ENCODE results near the gene SHB.

SHB gene

GRCh38 chr9:37994639-37995347 lies 74.2 kb downstream of the SHB start:
- in situ Hi-C loops (cut with MboI; ENCODE audit: low sequenced_read_pairs): no loop called here

- in situ Hi-C loops (cut with MboI; ENCODE audit: low sequenced_read_pairs): no loop called here
Observed at GRCh38 chr9:37992924-37993349, 76.1 kb downstream of the SHB start.

- in situ Hi-C loops (cut with MboI; ENCODE audit: low sequenced_read_pairs): no loop called here
Observed at GRCh38 chr9:37990404-37991015, 78.5 kb downstream of the SHB start.

GRCh38 chr9:37989701-37990100 lies 79.3 kb downstream of the SHB start:
- in situ Hi-C loops (cut with MboI; ENCODE audit: low sequenced_read_pairs): no loop called here

- in situ Hi-C loops (cut with MboI; ENCODE audit: low sequenced_read_pairs): no loop called here
Observed at GRCh38 chr9:37988602-37989001, 80.4 kb downstream of the SHB start.

GRCh38 chr9:37988041-37988440 lies 81.0 kb downstream of the SHB start:
- in situ Hi-C loops (cut with MboI; ENCODE audit: low sequenced_read_pairs): no loop called here

GRCh38 chr9:37987467-37987981 lies 81.5 kb downstream of the SHB start:
- in situ Hi-C loops (cut with MboI; ENCODE audit: low sequenced_read_pairs): no loop called here

- in situ Hi-C loops (cut with MboI; ENCODE audit: low sequenced_read_pairs): no loop called here
Observed at GRCh38 chr9:37986771-37987258, 82.2 kb downstream of the SHB start.

GRCh38 chr9:37986001-37986400 lies 83.0 kb downstream of the SHB start:
- in situ Hi-C loops (cut with MboI; ENCODE audit: low sequenced_read_pairs): no loop called here

GRCh38 chr9:37984672-37985611 lies 84.1 kb downstream of the SHB start:
- in situ Hi-C loops (cut with MboI; ENCODE audit: low sequenced_read_pairs): no loop called here

- in situ Hi-C loops (cut with MboI; ENCODE audit: low sequenced_read_pairs): no loop called here
Observed at GRCh38 chr9:37984278-37984671, 84.8 kb downstream of the SHB start.

GRCh38 chr9:37983381-37984067 lies 85.5 kb downstream of the SHB start:
- in situ Hi-C loops (cut with MboI; ENCODE audit: low sequenced_read_pairs): no loop called here

- in situ Hi-C loops (cut with MboI; ENCODE audit: low sequenced_read_pairs): no loop called here
Observed at GRCh38 chr9:37979844-37980243, 89.2 kb downstream of the SHB start.

- in situ Hi-C loops (cut with MboI; ENCODE audit: low sequenced_read_pairs): no loop called here
Observed at GRCh38 chr9:37978983-37979382, 90.0 kb downstream of the SHB start.

- in situ Hi-C loops (cut with MboI; ENCODE audit: low sequenced_read_pairs): no loop called here
Observed at GRCh38 chr9:37978481-37978864, 90.6 kb downstream of the SHB start.

GRCh38 chr9:37977851-37978480 lies 91.1 kb downstream of the SHB start:
- in situ Hi-C loops (cut with MboI; ENCODE audit: low sequenced_read_pairs): no loop called here

GRCh38 chr9:37976714-37977477 lies 92.1 kb downstream of the SHB start:
- in situ Hi-C loops (cut with MboI; ENCODE audit: low sequenced_read_pairs): no loop called here

- in situ Hi-C loops (cut with MboI; ENCODE audit: low sequenced_read_pairs): no loop called here
Observed at GRCh38 chr9:37975639-37976038, 93.4 kb downstream of the SHB start.

GRCh38 chr9:37974506-37975173 lies 94.4 kb downstream of the SHB start:
- in situ Hi-C loops (cut with MboI; ENCODE audit: low sequenced_read_pairs): no loop called here
